ENCODE results near the gene PRDM1.

- TF ChIP-seq CTCF (IDR thresholded peaks at IDR 0.05 in 4 of 5, conservative IDR thresholded peaks at IDR 0.05 in 1 of 5) (no peak), POLR2A (IDR thresholded peaks at IDR 0.05) (no peak)
These were observed 3.9 kb downstream of the PRDM1 start for GRCh38 chr6:106090001-106090400.

Measured in gastrocnemius medialis (tissue), 4 donors.